B cell (primary cell): ENCODE results near the gene TEX19. TPM values are rescaled to one million over a fixed set of nuclear protein-coding genes. Genes with fewer than 3 reads are reported as not detected.

Experiments
- ATAC-seq: fragments of 200-7000 bp; cut with Tn5 transposase; one replicate; pipeline ENCODE4 v1.10.0; 2021; ENCODE audit warnings: low read depth, mild to moderate bottlenecking, moderate number of reproducible peaks, moderate library complexity
- CTCF ChIA-PET: fragments of 350-600 bp; sonication (Branson Sonifier 250); formaldehyde crosslinking; loops from one replicate; lab custom pipeline; 2021; ENCODE audit warnings: antibody characterized with exemption, inconsistent platforms; lab: Charles Lee
- POLR2A ChIA-PET: fragments of 350-600 bp; sonication (Branson Sonifier 250); formaldehyde crosslinking; loops from one replicate; lab custom pipeline; 2021; ENCODE audit warnings: antibody characterized with exemption; lab: Charles Lee
- DNase-seq: peaks from one replicate; pipeline ENCODE4 v3.0.0; 2013
- H2AFZ ChIP-seq: 2 replicates; pipeline ENCODE4 v1.6.1; 2012; ENCODE audit warnings: mild to moderate bottlenecking, low read depth, low read length; ENCODE audit not compliant: insufficient read depth, poor library complexity, severe bottlenecking
- H3K27ac ChIP-seq, 2 donors: 1 replicate in 1 of 2; 2 replicates in 1 of 2; pipeline ENCODE4 v1.5.1; 2012 to 2013; ENCODE audit warnings: low read length in 2 of 2, mild to moderate bottlenecking in 2 of 2, moderate library complexity in 1 of 2
- H3K27me3 ChIP-seq, 4 experiments: fragments of 200-600 bp in 1 of 4; sonication (generic) in 1 of 4; replicated peaks in 1 of 4; 1 replicate in 2 of 4; 2 replicates in 2 of 4; pipeline versions ENCODE4 v1.6.1 to v1.7.0; 2013 to 2016; ENCODE audit warnings: low read length in 3 of 4, mild to moderate bottlenecking in 2 of 4, mixed read lengths in 1 of 4, moderate library complexity in 1 of 4; ENCODE audit not compliant: insufficient read depth in 4 of 4, control insufficient read depth in 3 of 4; ENCODE audit errors: control extremely low read depth in 1 of 4
- H3K36me3 ChIP-seq, 2 experiments: replicated peaks in 1 of 2; 1 replicate in 1 of 2; 2 replicates in 1 of 2; pipeline versions ENCODE4 v1.6.1 to v1.7.1; 2013; ENCODE audit warnings: low read length in 1 of 2; ENCODE audit not compliant: insufficient read depth in 2 of 2, control insufficient read depth in 1 of 2; ENCODE audit errors: control extremely low read depth in 1 of 2, extremely low read depth in 1 of 2
- H3K4me1 ChIP-seq, 2 donors: fragments of 200-600 bp in 1 of 2; sonication (generic) in 1 of 2; 1 replicate in 1 of 2; 2 replicates in 1 of 2; pipeline versions ENCODE4 v1.5.1 to v1.6.1; 2013 to 2017; ENCODE audit warnings: low read length in 2 of 2; ENCODE audit not compliant: control insufficient read depth in 2 of 2, insufficient read depth in 2 of 2
- H3K4me2 ChIP-seq: replicated peaks from 2 replicates; pipeline ENCODE3; 2012; ENCODE audit warnings: mild to moderate bottlenecking, low read depth, low read length; ENCODE audit not compliant: poor library complexity, severe bottlenecking
- H3K4me3 ChIP-seq, 5 experiments: fragments of 200-600 bp in 1 of 5; sonication (generic) in 1 of 5; 1 replicate in 3 of 5; 2 replicates in 2 of 5; pipeline versions ENCODE4 v1.5.1 to v1.7.0; 2011 to 2016; ENCODE audit warnings: low read length in 4 of 5, mild to moderate bottlenecking in 4 of 5, low read depth in 2 of 5, control low read depth in 1 of 5, moderate library complexity in 1 of 5; ENCODE audit not compliant: insufficient read depth in 1 of 5; ENCODE audit errors: control extremely low read depth in 1 of 5, extremely low read depth in 1 of 5
- H3K79me2 ChIP-seq: fragments of 200-600 bp; sonication (generic); one replicate; pipeline ENCODE4 v1.6.0; 2016; ENCODE audit warnings: low read length; ENCODE audit not compliant: control insufficient read depth, insufficient read depth
- H3K9ac ChIP-seq: fragments of 200-600 bp; sonication (generic); 2 replicates; pipeline ENCODE4 v1.6.1; 2017; ENCODE audit warnings: mild to moderate bottlenecking, low read length, moderate library complexity
- H3K9me3 ChIP-seq, 3 donors: one replicate each; pipeline versions ENCODE4 v1.6.1 to v1.7.1; 2013; ENCODE audit warnings: low read length in 2 of 3; ENCODE audit not compliant: control insufficient read depth in 2 of 3, insufficient read depth in 1 of 3; ENCODE audit errors: control extremely low read depth in 1 of 3
- H4K20me1 ChIP-seq: 2 replicates; pipeline ENCODE4 v1.6.0; 2012; ENCODE audit warnings: mild to moderate bottlenecking, low read length; ENCODE audit not compliant: insufficient read depth, control insufficient read depth, poor library complexity, severe bottlenecking
- H3K27ac Mint-ChIP-seq: one replicate; pipeline ENCODE4 v1.8.0; 2021; ENCODE audit warnings: mixed read lengths
- H3K27me3 Mint-ChIP-seq: one replicate; pipeline ENCODE4 v1.8.0; 2021; ENCODE audit warnings: mixed read lengths
- H3K4me1 Mint-ChIP-seq: one replicate; pipeline ENCODE4 v1.8.0; 2021; ENCODE audit warnings: mixed read lengths
- H3K4me3 Mint-ChIP-seq: one replicate; pipeline ENCODE4 v1.8.0; 2021; ENCODE audit warnings: mixed read lengths
- H3K9me3 Mint-ChIP-seq: one replicate; pipeline ENCODE4 v1.8.0; 2022; ENCODE audit warnings: mixed read lengths; ENCODE audit not compliant: insufficient read depth
- CTCF ChIP-seq: fragments of 200-600 bp; IDR thresholded peaks from one replicate; pipeline ENCODE4 v1.8.0; 2022; ENCODE audit warnings: antibody characterized with exemption, mild to moderate bottlenecking
- EZH2 ChIP-seq: IDR thresholded peaks from 2 replicates; pipeline ENCODE4 v1.6.1; 2012; ENCODE audit warnings: borderline replicate concordance, low read depth, mild to moderate bottlenecking, moderate library complexity, low read length; ENCODE audit not compliant: insufficient read depth, poor library complexity, severe bottlenecking
- WGBS: methylation state at CpG from one replicate; pipeline ENCODE4 v1.1.5; 2013; ENCODE audit warnings: missing lambda C conversion rate; ENCODE audit not compliant: insufficient coverage; 5-methylcytosine and 5-hydroxymethylcytosine counted together
- intact Hi-C: fragments of 100-400 bp; cut with micrococcal nuclease; formaldehyde crosslinking; loops from one replicate; pipeline ENCODE4 v1.10.0; 2022
- polyA plus RNA-seq: library from polyadenylated mRNA; depleted of rRNA; stranded (reverse); fragments of >200 nt; gene quantifications from 2 replicates; pipeline ENCODE4 v1.2.3, GENCODE V29; 2012
- total RNA-seq, 2 donors: library from RNA; stranded (reverse); fragments of 120-200 nt in 1 of 2; gene quantifications; 1 replicate in 1 of 2; 2 replicates in 1 of 2; pipeline versions ENCODE4 v1.2.3 to v1.2.4, GENCODE V29; 2013 to 2022

Gene TEX19
- total and polyA plus RNA-seq, 2 donors (not counting 1 experiment from before 2014, with no cell fraction given), result not detected

- H3K9ac ChIP-seq, result no peak overlapping the region
- no peak for DNase-seq
- H3K4me2 ChIP-seq, result no peak overlapping the region
- Mint-ChIP-seq H3K4me1 (peaks cover 11% of the 10 kb centered on the region), H3K27me3 (peaks cover 6% of the 10 kb centered on the region), H3K27ac (no peak overlapping the region), H3K9me3 (no peaks in the 10 kb centered on the region), H3K4me3 (no peak overlapping the region)
- 93% methylated on average over 22 of the region's 26 CpGs for WGBS
- H4K20me1 ChIP-seq, result no peaks in the 10 kb centered on the region
- no peaks in the 10 kb centered on the region for H3K36me3 ChIP-seq
- H3K4me1 ChIP-seq, result peaks cover 19 to 21% of the 10 kb centered on the region in 2 donors
- ATAC-seq, result no peak
- H2AFZ ChIP-seq, result no peak overlapping the region
- peaks cover 0 to 20% (median 10%) of the 10 kb centered on the region in 4 experiments for H3K27me3 ChIP-seq
- intact Hi-C loops, result no loop called here
- ChIA-PET POLR2A (interaction anchor here (0.6 to 1.0 kb wide), 2 partner anchors 22 to 114 kb away, joined by 6 to 11 read pairs; no protein-coding TSS in a partner anchor), CTCF (interaction anchor here (0.6 to 6.7 kb wide), 9 partner anchors 15 to 634 kb away, joined by 3 to 68 read pairs (median 8); no protein-coding TSS in a partner anchor)
- no peak overlapping the region for H3K27ac ChIP-seq
- TF ChIP-seq EZH2, result no peak
- TF ChIP-seq CTCF, result no peak
- H3K4me3 ChIP-seq, result no peak overlapping the region
- H3K79me2 ChIP-seq, result no peaks in the 10 kb centered on the region
- peaks cover 0 to 23% (median 0%) of the 10 kb centered on the region in 3 donors for H3K9me3 ChIP-seq
These were observed 38.8 kb upstream of the TEX19 start for GRCh38 chr17:82320140-82320840.
